ENCODE results near the gene MIPOL1. TPM values are rescaled to one million over a fixed set of nuclear protein-coding genes. Genes with fewer than 3 reads are reported as not detected.
A peak's percentile ranks its signal among the peaks of the same experiment; 100 is the strongest.

The MIPOL1 gene
- total and polyA plus RNA-seq, 2 of the 13 experiments (the other 11 are each of a cell fraction or from before 2014, with no cell fraction given), result 8.6 to 34.2 TPM

DNA sequence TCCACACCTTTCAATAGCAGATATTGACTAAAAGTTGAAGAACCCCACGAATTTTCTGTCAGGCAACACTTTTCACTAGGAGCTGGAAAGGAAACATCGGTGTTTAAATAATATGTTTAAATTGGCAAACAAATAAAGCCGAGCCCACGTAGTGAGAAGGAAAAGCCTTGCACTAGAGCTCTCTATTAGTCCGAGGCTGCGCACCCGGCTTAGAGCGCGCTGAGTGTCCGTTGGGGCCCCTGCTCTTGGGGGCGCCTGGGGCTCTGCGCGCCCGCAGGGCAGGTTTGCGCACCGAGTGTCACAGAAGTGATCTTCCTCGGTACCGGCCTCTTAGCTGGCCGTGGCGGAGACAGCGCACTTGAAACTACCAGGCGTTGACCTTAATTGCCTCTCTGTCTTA, 404.1 kb downstream of the MIPOL1 start:
- TF ChIP-seq THAP7 (CRISPR knock-in tag; IDR thresholded peaks at IDR 0.05), result no peak
- TF ChIP-seq ZNF205 (CRISPR knock-in tag; IDR thresholded peaks at IDR 0.05), result no peak
- 0 out of 2 replicates have a peak, but pooled peaks have one; percentile 57 for TF ChIP-seq AHR (CRISPR knock-in tag; IDR thresholded peaks at IDR 0.05)
- peak; percentile 36 for TF ChIP-seq HNRNPLL (IDR thresholded peaks at IDR 0.05; ENCODE audit: low read depth, low read length, poor library complexity, severe bottlenecking)
- TF ChIP-seq HDAC2 (CRISPR knock-in tag; IDR thresholded peaks at IDR 0.05), result no peak
- TF ChIP-seq CHCHD3 (CRISPR knock-in tag; IDR thresholded peaks at IDR 0.05), result no peak
- TF ChIP-seq ZNF552 (CRISPR knock-in tag; IDR thresholded peaks at IDR 0.05; ENCODE audit: borderline replicate concordance), result 0 out of 2 replicates have a peak, but pooled peaks have one; percentile 30
- TF ChIP-seq, protein P1, sequence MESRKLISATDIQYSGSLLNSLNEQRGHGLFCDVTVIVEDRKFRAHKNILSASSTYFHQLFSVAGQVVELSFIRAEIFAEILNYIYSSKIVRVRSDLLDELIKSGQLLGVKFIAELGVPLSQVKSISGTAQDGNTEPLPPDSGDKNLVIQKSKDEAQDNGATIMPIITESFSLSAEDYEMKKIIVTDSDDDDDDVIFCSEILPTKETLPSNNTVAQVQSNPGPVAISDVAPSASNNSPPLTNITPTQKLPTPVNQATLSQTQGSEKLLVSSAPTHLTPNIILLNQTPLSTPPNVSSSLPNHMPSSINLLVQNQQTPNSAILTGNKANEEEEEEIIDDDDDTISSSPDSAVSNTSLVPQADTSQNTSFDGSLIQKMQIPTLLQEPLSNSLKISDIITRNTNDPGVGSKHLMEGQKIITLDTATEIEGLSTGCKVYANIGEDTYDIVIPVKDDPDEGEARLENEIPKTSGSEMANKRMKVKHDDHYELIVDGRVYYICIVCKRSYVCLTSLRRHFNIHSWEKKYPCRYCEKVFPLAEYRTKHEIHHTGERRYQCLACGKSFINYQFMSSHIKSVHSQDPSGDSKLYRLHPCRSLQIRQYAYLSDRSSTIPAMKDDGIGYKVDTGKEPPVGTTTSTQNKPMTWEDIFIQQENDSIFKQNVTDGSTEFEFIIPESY (CRISPR knock-in tag; IDR thresholded peaks at IDR 0.05), result peak; percentile 25; the same call in 1 of the 2 replicates
- TF ChIP-seq KLF15 (CRISPR knock-in tag; IDR thresholded peaks at IDR 0.05; ENCODE audit: borderline replicate concordance), result 0 out of 2 replicates have a peak, but pooled peaks have one; percentile 45
- TF ChIP-seq RFXANK (CRISPR knock-in tag; IDR thresholded peaks at IDR 0.05), result no peak
- TF ChIP-seq NCOA5 (CRISPR knock-in tag; IDR thresholded peaks at IDR 0.05), result 0 out of 2 replicates have a peak, but pooled peaks have one; percentile 38
- peak; percentile 51 for TF ChIP-seq HOXA3 (CRISPR knock-in tag; IDR thresholded peaks at IDR 0.05)
- peak; percentile 33 for TF ChIP-seq AGO2 (optimal IDR thresholded peaks at IDR 0.05; ENCODE audit: low read depth, low read length)
- TF ChIP-seq ZNF737 (CRISPR knock-in tag; IDR thresholded peaks at IDR 0.05; ENCODE audit: borderline replicate concordance), result no peak
- no peak for TF ChIP-seq SNAI1 (CRISPR knock-in tag; IDR thresholded peaks at IDR 0.05; ENCODE audit: borderline replicate concordance)
- TF ChIP-seq ZNF513 (CRISPR knock-in tag; conservative IDR thresholded peaks at IDR 0.05), result no peak
- TF ChIP-seq NCOA1 (CRISPR knock-in tag; IDR thresholded peaks at IDR 0.05), result peak; percentile 15; the same call in 1 of the 2 replicates
- Histone ChIP-seq H3K79me2 (ENCODE audit: insufficient read depth, low read length) (peaks cover 24% of the 10 kb centered on the region), H3K36me3 (replicated peaks in 1 of 2; ENCODE audit: control insufficient read depth in 1 of 2, insufficient read depth in 2 of 2, low read length in 2 of 2) (peaks cover 0 to 7% of the 10 kb centered on the region in 2 experiments; a peak in 3 of 5 replicates), H3K27ac (ENCODE audit: extremely low read length, insufficient read depth, low read length) (no peak overlapping the region), H3K27me3 (ENCODE audit: control insufficient read depth in 1 of 2, insufficient read depth in 2 of 2, low read length in 2 of 2) (no peaks in the 10 kb centered on the region), H3K4me2 (ENCODE audit: low read depth, low read length) (no peak overlapping the region), H4K20me1 (ENCODE audit: insufficient read depth, low read length) (no peaks in the 10 kb centered on the region), H3K9ac (ENCODE audit: insufficient read depth, low read depth, low read length) (no peak overlapping the region), H2AFZ (ENCODE audit: low read length) (no peak overlapping the region), H3K4me3 (replicated peaks in 1 of 3; ENCODE audit: insufficient read depth in 1 of 3, low read depth in 2 of 3, low read length in 3 of 3) (no peak overlapping the region), H3K9me3 (ENCODE audit: low read length) (no peaks in the 10 kb centered on the region), H3K4me1 (ENCODE audit: insufficient read depth, low read length) (peaks cover 55% of the 10 kb centered on the region)
- WGBS (ENCODE audit: low lambda C conversion rate), result 95% methylated on average over 22 of the region's 22 CpGs
- ChIA-PET POLR2A (interaction anchor here (1.4 to 1.8 kb wide), 3 partner anchors 14 to 263 kb away, joined by 3 to 7 read pairs (median 6); no protein-coding TSS in a partner anchor), CTCF (ENCODE audit: low intra/inter-chr PET ratio, low total read pairs) (no interaction called here)
- intact Hi-C loops (cut with micrococcal nuclease; ENCODE audit: unreplicated experiment) (no loop called here), in situ Hi-C loops (cut with HindIII; ENCODE audit: extremely low pct_ligation_motif_present, low pct_unique_long_range_greater_than_20kb) (loop anchor here (5.0 kb wide), 1 partner anchor 270 kb away; no protein-coding TSS in a partner anchor)
- DNase-seq (ENCODE audit: low spot score) (no peak), ATAC-seq (no peak), FAIRE-seq (no peak)
- BruUV-seq (replicated peaks), result no TSS peak
